Measurements from ENCODE around the gene CYP20A1. TPM values are rescaled to one million over a fixed set of nuclear protein-coding genes. Genes with fewer than 3 reads are reported as not detected.

Gene CYP20A1
- polyA plus RNA-seq, 1 experiment = 7.7 TPM

- TF ChIP-seq CTCF (IDR thresholded peaks at IDR 0.05; ENCODE audit: insufficient read depth, low read depth, low read length) = no peak
- Histone ChIP-seq H3K36me3 (ENCODE audit: control insufficient read depth, insufficient read depth, low read length) (no peaks in the 10 kb centered on the region), H3K4me3 (ENCODE audit: low read depth, low read length) (no peak overlapping the region; the same call in 1 of the 2 replicates), H3K27me3 (ENCODE audit: control insufficient read depth, insufficient read depth, low read length) (no peaks in the 10 kb centered on the region)
- POLR2A ChIA-PET = no interaction called here
- CTCF ChIA-PET = interaction anchor here (1.1 to 2.1 kb wide), 3 partner anchors 13 to 580 kb away, joined by 3 to 7 read pairs (median 4); no protein-coding TSS in a partner anchor
- DNase-seq (ENCODE audit: low read depth) = no peak
Measured at GRCh38 chr2:203237346-203238238, 1.2 kb upstream of the CYP20A1 start.

- peak overlapping the region; percentile 60 for H3K4me3 ChIP-seq (ENCODE audit: low read depth, low read length)
- CTCF ChIA-PET = interaction anchor here (0.7 to 2.5 kb wide), 8 partner anchors 12 to 579 kb away, joined by 3 to 11 read pairs (median 4); no protein-coding TSS in a partner anchor
- POLR2A ChIA-PET = no interaction called here
- no peak for TF ChIP-seq CTCF (IDR thresholded peaks at IDR 0.05; ENCODE audit: insufficient read depth, low read depth, low read length)
- no peaks in the 10 kb centered on the region for H3K36me3 ChIP-seq (ENCODE audit: control insufficient read depth, insufficient read depth, low read length)
- no peak for DNase-seq (ENCODE audit: low read depth)
- H3K27me3 ChIP-seq (ENCODE audit: control insufficient read depth, insufficient read depth, low read length) = no peaks in the 10 kb centered on the region
Measured at GRCh38 chr2:203238292-203238703, 520 bp upstream of the CYP20A1 start.

GRCh38 chr2:203240491-203240890 lies 1.7 kb downstream of the CYP20A1 start:
- POLR2A ChIA-PET = no interaction called here

GRCh38 chr2:203242518-203242917 lies 3.7 kb downstream of the CYP20A1 start:
- H3K36me3 ChIP-seq (ENCODE audit: control insufficient read depth, insufficient read depth, low read length) = 0 out of 2 replicates have a peak, but pooled peaks cover 1% of the 10 kb centered on the region
- TF ChIP-seq CTCF (IDR thresholded peaks at IDR 0.05; ENCODE audit: insufficient read depth, low read depth, low read length) = no peak
- POLR2A ChIA-PET = interaction anchor here (0.5 to 0.6 kb wide), 2 partner anchors 144 to 396 kb away, joined by 7 to 9 read pairs; no protein-coding TSS in a partner anchor
- CTCF ChIA-PET = no interaction called here
- H3K4me3 ChIP-seq (ENCODE audit: low read depth, low read length) = no peak overlapping the region
- no peaks in the 10 kb centered on the region for H3K27me3 ChIP-seq (ENCODE audit: control insufficient read depth, insufficient read depth, low read length)
- DNase-seq (ENCODE audit: low read depth) = no peak

More at GRCh38 chr2:203240491-203240890, 1.7 kb downstream of the CYP20A1 start:
- no peak overlapping the region; the same call in 1 of the 2 replicates for H3K4me3 ChIP-seq (ENCODE audit: low read depth, low read length)
- TF ChIP-seq CTCF (IDR thresholded peaks at IDR 0.05; ENCODE audit: insufficient read depth, low read depth, low read length) = no peak
- DNase-seq (ENCODE audit: low read depth) = no peak
- H3K36me3 ChIP-seq (ENCODE audit: control insufficient read depth, insufficient read depth, low read length) = 0 out of 2 replicates have a peak, but pooled peaks cover 1% of the 10 kb centered on the region
- no peaks in the 10 kb centered on the region for H3K27me3 ChIP-seq (ENCODE audit: control insufficient read depth, insufficient read depth, low read length)
- CTCF ChIA-PET = interaction anchor here (2.5 kb wide), 1 partner anchor 9 kb away, joined by 11 read pairs; no protein-coding TSS in a partner anchor

GRCh38 chr2:203246646-203247045 lies 7.8 kb downstream of the CYP20A1 start:
- H3K4me3 ChIP-seq (ENCODE audit: low read depth, low read length) = no peak overlapping the region
- no peak for TF ChIP-seq CTCF (IDR thresholded peaks at IDR 0.05; ENCODE audit: insufficient read depth, low read depth, low read length)
- CTCF ChIA-PET = interaction anchor here (0.6 kb wide), 1 partner anchor 106 kb away, joined by 3 read pairs; no protein-coding TSS in a partner anchor
- POLR2A ChIA-PET = no interaction called here
- no peaks in the 10 kb centered on the region for H3K27me3 ChIP-seq (ENCODE audit: control insufficient read depth, insufficient read depth, low read length)
- no peak for DNase-seq (ENCODE audit: low read depth)
- H3K36me3 ChIP-seq (ENCODE audit: control insufficient read depth, insufficient read depth, low read length) = peaks cover 1% of the 10 kb centered on the region; the same call in 1 of the 2 replicates

All from BJ (cell line).